Mesendoderm (in vitro differentiated cells): ENCODE data around the gene RHOA.
"Not testable (repeated sequence)": the region's sequence is repeated elsewhere in the genome, so short reads cannot be mapped to it uniquely, and the experiment has no call there.

ENCODE experiments used
- DNase-seq: peaks from one replicate; pipeline ENCODE4 v3.0.0; 2013
- H2AK5ac ChIP-seq: 2 replicates; pipeline ENCODE4 v1.6.1; 2013; ENCODE audit warnings: low read length, inconsistent platforms
- H2BK120ac ChIP-seq: 2 replicates; pipeline ENCODE4 v1.6.1; 2013; ENCODE audit warnings: low read depth, mild to moderate bottlenecking, low read length, moderate library complexity, mixed read lengths
- H2BK15ac ChIP-seq: replicated peaks from 2 replicates; pipeline ENCODE4 v1.6.1; 2013; ENCODE audit warnings: low read depth, mild to moderate bottlenecking, moderate library complexity
- H2BK5ac ChIP-seq: 2 replicates; pipeline ENCODE4 v1.6.1; 2013; ENCODE audit warnings: low read length, inconsistent platforms
- H3K18ac ChIP-seq: 2 replicates; pipeline ENCODE4 v1.6.1; 2013; ENCODE audit warnings: mild to moderate bottlenecking, low read length, mixed read lengths
- H3K23ac ChIP-seq: one replicate; pipeline ENCODE4 v1.6.1; 2013; ENCODE audit warnings: low read length
- H3K27ac ChIP-seq: 2 replicates; pipeline ENCODE4 v1.5.1; 2013; ENCODE audit warnings: low read depth, mild to moderate bottlenecking, inconsistent platforms, low read length, moderate library complexity
- H3K27me3 ChIP-seq: 2 replicates; pipeline ENCODE4 v1.6.1; 2013; ENCODE audit warnings: low read length, control low read depth, mild to moderate bottlenecking, inconsistent platforms; ENCODE audit not compliant: insufficient read depth, poor library complexity
- H3K36me3 ChIP-seq: 2 replicates; pipeline ENCODE4 v1.6.1; 2013; ENCODE audit warnings: low read length, inconsistent platforms; ENCODE audit not compliant: control insufficient read depth, insufficient read depth
- H3K4ac ChIP-seq: one replicate; pipeline ENCODE4 v1.6.1; 2013; ENCODE audit warnings: low read depth, mild to moderate bottlenecking, low read length, moderate library complexity
- H3K4me1 ChIP-seq: 2 replicates; pipeline ENCODE4 v1.6.1; 2013; ENCODE audit warnings: low read depth, low read length, inconsistent platforms; ENCODE audit not compliant: control insufficient read depth
- H3K4me2 ChIP-seq: 2 replicates; pipeline ENCODE4 v1.6.1; 2013; ENCODE audit warnings: low read length
- H3K4me3 ChIP-seq: 2 replicates; pipeline ENCODE4 v1.5.1; 2013; ENCODE audit warnings: mild to moderate bottlenecking, low read length
- H3K56ac ChIP-seq: one replicate; pipeline ENCODE4 v1.6.1; 2013; ENCODE audit warnings: low read length
- H3K79me1 ChIP-seq: 2 replicates; pipeline ENCODE4 v1.6.1; 2013; ENCODE audit warnings: low read length, inconsistent platforms
- H3K79me2 ChIP-seq: 2 replicates; pipeline ENCODE4 v1.6.1; 2013; ENCODE audit warnings: mild to moderate bottlenecking, low read length; ENCODE audit not compliant: control insufficient read depth, insufficient read depth
- H3K9ac ChIP-seq: 2 replicates; pipeline ENCODE4 v1.6.1; 2013; ENCODE audit warnings: low read length, inconsistent platforms
- H4K5ac ChIP-seq: one replicate; pipeline ENCODE4 v1.6.1; 2013; ENCODE audit warnings: low read length
- H4K8ac ChIP-seq: one replicate; pipeline ENCODE4 v1.6.1; 2013; ENCODE audit warnings: low read depth, mild to moderate bottlenecking, control low read depth, low read length, moderate library complexity
- WGBS: extraction: QIAGEN DNeasy Blood & Tissue Kit; methylation state at CpG from one replicate; pipeline ENCODE4 v1.1.7; 2013; ENCODE audit warnings: low lambda C conversion rate, missing lambda C conversion rate; ENCODE audit not compliant: insufficient coverage; ENCODE audit errors: extremely low coverage; 5-methylcytosine and 5-hydroxymethylcytosine counted together

RHOA gene

GRCh38 chr3:49358217-49358883 lies 53.4 kb downstream of the RHOA start, which contains the start of gene GPX1:
TSS of gene GPX1 (minus strand) at chr3:49358353. CDS start at chr3:49358278, 75 bp downstream.
- H3K27ac ChIP-seq = peak within 1 kb of the TSS; percentile 100
- no peak within 1 kb of the TSS for H2BK15ac ChIP-seq
- H2BK120ac ChIP-seq = no peak within 1 kb of the TSS
- peak within 1 kb of the TSS; percentile 87 for H4K8ac ChIP-seq
- H3K4ac ChIP-seq = peak within 1 kb of the TSS; percentile 65
- no peaks in the 10 kb centered on the region for H3K27me3 ChIP-seq
- peak; percentile 99 for DNase-seq
- peak within 1 kb of the TSS; percentile 98 for H3K23ac ChIP-seq
- H3K79me1 ChIP-seq = peaks cover 2% of the 10 kb centered on the region
- H2BK5ac ChIP-seq = peak within 1 kb of the TSS; percentile 96
- peaks cover 4% of the 10 kb centered on the region for H3K4me1 ChIP-seq
- peaks cover 11% of the 10 kb centered on the region for H3K36me3 ChIP-seq
- peak within 1 kb of the TSS; percentile 75 for H3K4me2 ChIP-seq
- H3K79me2 ChIP-seq = peaks cover 8% of the 10 kb centered on the region
- peak within 1 kb of the TSS; percentile 83 for H3K4me3 ChIP-seq
- no CpG with 5 or more reads among the region's 46 CpGs for WGBS
- peak within 1 kb of the TSS; percentile 97 for H3K56ac ChIP-seq
- H4K5ac ChIP-seq = no peak within 1 kb of the TSS
- peak within 1 kb of the TSS; percentile 48 for H2AK5ac ChIP-seq
- H3K9ac ChIP-seq = peak within 1 kb of the TSS; percentile 90
- peak within 1 kb of the TSS; percentile 82 for H3K18ac ChIP-seq

- H2BK5ac ChIP-seq, H2BK120ac ChIP-seq, H3K27me3 ChIP-seq, H3K79me1 ChIP-seq, H3K4me1 ChIP-seq, H3K79me2 ChIP-seq, H4K8ac ChIP-seq, H3K23ac ChIP-seq, H4K5ac ChIP-seq, H2BK15ac ChIP-seq: not testable (repeated sequence)
- Histone ChIP-seq H3K4me2 (peak overlapping the region; percentile 75), H3K27ac (peak overlapping the region; percentile 58), H2AK5ac (peak overlapping the region; percentile 37), H3K9ac (peak overlapping the region; percentile 90), H3K4ac (peak overlapping the region; percentile 56), H3K18ac (peak overlapping the region; percentile 22), H3K36me3 (peaks cover 11% of the 10 kb centered on the region), H3K56ac (peak overlapping the region; percentile 94), H3K4me3 (peak overlapping the region; percentile 83)
- peak; percentile 63 for DNase-seq
- no CpG with 5 or more reads among the region's 63 CpGs for WGBS
These were observed 54.1 kb downstream of the RHOA start for GRCh38 chr3:49357443-49358216.

GRCh38 chr3:49357095-49357442 lies 54.7 kb downstream of the RHOA start:
- H3K27ac ChIP-seq, H3K18ac ChIP-seq, H4K8ac ChIP-seq, H3K36me3 ChIP-seq, H3K27me3 ChIP-seq, H3K4me1 ChIP-seq, H3K79me2 ChIP-seq, H3K23ac ChIP-seq, H3K4ac ChIP-seq, H4K5ac ChIP-seq, H2BK15ac ChIP-seq, H2BK120ac ChIP-seq, H3K79me1 ChIP-seq, H3K4me3 ChIP-seq, H2AK5ac ChIP-seq, DNase-seq, H2BK5ac ChIP-seq: not testable (repeated sequence)
- peak overlapping the region; percentile 94 for H3K56ac ChIP-seq
- no CpG with 5 or more reads among the region's 10 CpGs for WGBS
- peak overlapping the region; percentile 4 for H3K4me2 ChIP-seq
- H3K9ac ChIP-seq = peak overlapping the region; percentile 90

GRCh38 chr3:49352890-49353421 lies 58.8 kb downstream of the RHOA start:
- Histone ChIP-seq H2AK5ac (no peak overlapping the region), H3K18ac (no peak overlapping the region), H2BK15ac (no peak overlapping the region), H3K4ac (no peak overlapping the region), H2BK5ac (no peak overlapping the region), H2BK120ac (no peak overlapping the region), H3K27me3 (no peaks in the 10 kb centered on the region), H4K5ac (no peak overlapping the region), H3K4me2 (no peak overlapping the region), H3K9ac (no peak overlapping the region), H3K27ac (no peak overlapping the region), H3K4me1 (no peaks in the 10 kb centered on the region), H3K79me2 (peaks cover 8% of the 10 kb centered on the region), H3K36me3 (peaks cover 1% of the 10 kb centered on the region), H3K56ac (no peak overlapping the region), H3K79me1 (peaks cover 2% of the 10 kb centered on the region), H4K8ac (no peak overlapping the region), H3K4me3 (no peak overlapping the region), H3K23ac (no peak overlapping the region)
- DNase-seq = no peak
- WGBS = no CpG with 5 or more reads among the region's 5 CpGs

GRCh38 chr3:49352281-49352680 lies 59.5 kb downstream of the RHOA start:
- Histone ChIP-seq H3K79me2 (peaks cover 4% of the 10 kb centered on the region), H4K8ac (no peak overlapping the region), H3K4me2 (no peak overlapping the region), H3K4me3 (no peak overlapping the region), H3K9ac (no peak overlapping the region), H3K27me3 (no peaks in the 10 kb centered on the region), H3K4ac (no peak overlapping the region), H2BK5ac (no peak overlapping the region), H2BK15ac (no peak overlapping the region), H3K36me3 (peaks cover 1% of the 10 kb centered on the region), H2BK120ac (no peak overlapping the region), H3K18ac (no peak overlapping the region), H3K79me1 (peaks cover 2% of the 10 kb centered on the region), H4K5ac (peak overlapping the region; percentile 39), H3K56ac (no peak overlapping the region), H3K4me1 (no peaks in the 10 kb centered on the region), H2AK5ac (no peak overlapping the region), H3K27ac (no peak overlapping the region), H3K23ac (no peak overlapping the region)
- WGBS = no CpG with 5 or more reads among the region's 2 CpGs
- no peak for DNase-seq
